NCI-H2196 (cell line): Measurements from ENCODE around the gene KMT2E.
"Not testable (repeated sequence)": the region's sequence is repeated elsewhere in the genome, so short reads cannot be mapped to it uniquely, and the experiment has no call there.

Experiments
- DNase-seq: peaks from one replicate; lab custom pipeline; 2025; ENCODE audit not compliant: unreplicated experiment; lab: John Stamatoyannopoulos, UW

KMT2E gene

DNA sequence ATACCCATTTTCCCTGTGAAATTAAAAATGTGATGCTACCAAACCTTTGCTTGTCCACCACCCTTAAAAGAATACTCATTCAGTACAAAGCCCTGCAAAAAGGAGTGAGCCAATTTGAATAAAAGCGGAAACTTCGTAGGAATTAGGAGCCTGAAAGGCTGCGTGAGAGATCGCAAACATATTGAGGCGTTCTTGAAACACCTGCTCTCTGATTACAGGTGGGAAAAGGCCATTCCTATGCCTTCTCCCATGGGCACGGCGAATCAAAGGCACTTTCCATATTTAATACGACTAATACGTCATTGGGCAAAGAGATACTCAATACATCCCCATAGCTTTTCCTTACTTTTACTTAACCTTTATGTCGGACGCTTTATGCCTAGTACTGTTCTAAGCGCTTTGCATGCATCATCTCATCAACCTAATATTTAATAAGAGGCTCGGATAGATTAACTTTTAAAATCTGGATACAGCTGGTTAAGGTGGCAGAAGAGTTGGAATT, 30.9 kb upstream of the KMT2E start:
- peak; percentile 37 for DNase-seq

DNA sequence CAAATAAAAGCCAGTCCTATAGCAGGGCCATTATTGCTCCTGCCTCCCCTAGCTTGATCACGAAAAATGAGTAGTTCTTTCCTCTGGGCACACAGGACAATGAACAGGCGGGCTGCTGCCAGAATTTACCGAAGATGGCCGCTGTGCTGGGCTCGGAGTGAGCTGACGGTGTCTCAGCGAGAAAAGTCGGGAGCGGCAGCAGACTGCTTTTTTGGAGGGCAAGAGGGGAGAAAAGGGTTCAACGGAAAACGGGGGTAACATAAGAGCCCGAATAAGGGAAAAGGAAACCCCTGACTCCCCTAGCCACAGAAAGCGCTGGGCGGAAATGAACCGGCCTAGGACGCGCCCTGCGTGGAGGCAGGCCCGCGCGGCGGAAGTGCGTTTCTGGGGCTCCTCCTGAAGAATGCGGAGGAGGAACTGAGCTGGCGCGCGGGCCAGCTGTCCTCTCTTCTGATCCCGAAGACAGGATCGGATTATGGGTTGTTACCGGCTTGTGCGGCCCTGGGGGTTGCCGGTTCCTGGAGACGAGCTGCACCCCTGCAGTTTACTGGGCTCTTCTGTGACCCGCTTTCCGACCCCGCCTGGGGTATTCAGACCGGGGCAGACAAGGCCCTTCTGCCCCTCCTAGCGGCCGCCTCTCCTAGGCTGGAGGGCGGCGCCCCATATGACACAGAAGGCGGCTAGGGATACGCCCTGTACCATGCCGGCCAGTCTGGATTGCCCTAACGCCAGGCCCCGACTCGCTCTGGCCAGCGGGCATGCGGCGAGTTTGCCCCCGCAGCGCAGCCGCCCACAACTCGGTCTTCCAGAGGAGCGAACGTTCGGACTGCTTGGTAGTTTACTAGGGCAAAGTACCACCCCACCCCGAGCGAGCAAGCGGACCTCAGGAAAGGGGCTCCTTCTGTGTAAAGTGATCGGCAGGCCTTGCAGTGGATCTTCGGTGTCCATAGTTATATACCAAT, 30.1 kb upstream of the KMT2E start:
- peak; percentile 91 for DNase-seq

DNA sequence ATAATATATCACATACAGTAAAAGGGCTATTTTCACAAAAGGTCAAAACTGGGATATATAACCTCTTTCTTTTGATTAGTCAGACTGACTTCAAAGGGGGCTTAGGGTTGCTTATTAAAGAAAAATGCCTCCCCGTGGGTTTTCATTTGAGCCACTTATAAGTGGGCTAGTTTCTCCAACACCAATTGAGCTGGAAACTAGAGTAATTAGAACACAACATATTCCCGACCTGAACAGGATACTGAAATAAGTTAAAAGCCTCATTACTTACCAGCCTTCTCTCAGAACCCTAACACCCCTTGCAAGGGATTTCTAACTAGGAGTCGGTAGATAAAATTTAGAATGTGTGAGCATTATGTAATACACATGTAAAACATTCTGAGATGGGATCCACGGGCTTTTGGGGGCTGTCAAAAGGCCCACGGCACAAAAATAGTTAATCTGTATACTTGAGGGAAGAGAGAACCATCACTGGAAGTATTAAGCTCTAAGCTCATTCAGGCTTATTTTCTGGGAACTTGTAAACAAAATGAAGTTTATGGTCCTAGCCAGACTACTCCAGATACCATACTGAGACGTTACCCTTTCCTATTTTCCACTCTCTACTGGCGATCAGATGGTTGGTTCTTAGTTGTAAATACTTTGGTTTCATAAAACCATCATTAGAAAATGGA, 29.3 kb upstream of the KMT2E start:
- DNase-seq, result no peak

DNA sequence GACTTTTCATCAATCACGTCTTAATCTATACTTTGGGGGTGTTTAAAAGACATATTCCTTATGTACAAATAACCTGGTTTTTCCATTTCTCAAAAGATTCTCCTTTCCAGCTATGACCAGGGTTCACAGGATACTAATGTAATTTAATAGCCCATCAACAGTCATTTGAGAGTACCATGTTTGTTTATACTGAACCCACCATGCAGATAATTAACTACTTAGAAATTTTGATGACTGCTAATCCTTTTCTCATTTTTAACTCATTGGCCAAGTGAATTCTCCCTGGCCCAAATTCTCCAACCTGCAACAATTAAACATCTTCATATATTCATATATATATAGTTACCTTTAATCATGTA, 28.8 kb upstream of the KMT2E start:
- DNase-seq, result no peak

DNA sequence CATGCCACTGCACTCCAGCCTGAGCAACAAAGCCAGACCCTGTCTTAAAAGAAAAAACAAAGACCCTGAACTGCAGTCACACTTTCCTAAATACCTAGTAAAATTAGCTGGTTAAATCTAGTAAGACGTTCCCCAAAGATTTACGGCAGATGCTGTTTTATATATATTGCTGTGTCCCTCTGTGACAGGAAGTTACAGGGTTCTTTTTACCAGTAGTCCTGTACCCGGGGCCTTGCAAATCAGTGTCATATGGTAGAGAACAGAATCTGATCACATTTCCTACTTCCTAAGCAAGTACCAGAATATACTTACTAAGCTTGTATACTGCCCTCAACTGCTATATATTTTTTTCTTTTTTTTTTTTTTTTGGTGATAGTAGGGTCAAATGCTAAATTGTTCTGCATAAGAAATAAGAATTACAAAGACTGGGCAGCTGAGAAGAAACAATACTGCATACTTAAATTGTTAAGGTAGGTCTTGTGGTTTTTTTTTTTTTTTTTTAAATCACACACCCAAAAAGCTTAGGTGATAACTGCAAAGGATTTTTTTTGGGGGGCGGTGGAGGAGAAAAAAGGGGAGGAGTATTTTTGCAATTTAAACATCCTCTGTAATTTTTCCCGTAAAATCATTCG, 27.3 kb upstream of the KMT2E start:
- DNase-seq, result no peak

DNA sequence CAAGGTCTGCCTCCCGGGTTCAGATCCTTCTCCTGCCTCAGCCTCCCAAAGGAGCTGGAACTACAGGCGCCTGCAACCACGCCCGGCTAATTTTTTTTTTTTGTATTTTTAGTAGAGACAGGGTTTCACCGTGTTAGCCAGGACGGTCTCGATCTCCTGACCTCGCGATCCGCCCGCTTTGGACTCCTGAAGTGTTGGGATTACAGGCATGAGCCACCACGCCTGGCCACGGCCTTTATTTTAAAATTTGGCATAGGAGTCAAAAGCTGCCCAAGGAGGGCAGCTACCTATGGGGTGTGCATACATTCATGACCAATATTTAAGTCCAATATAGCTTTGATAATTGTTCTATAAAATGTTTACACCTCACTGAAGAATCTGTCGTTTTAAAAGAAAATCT, 26.6 kb upstream of the KMT2E start:
- not testable (repeated sequence) for DNase-seq

DNA sequence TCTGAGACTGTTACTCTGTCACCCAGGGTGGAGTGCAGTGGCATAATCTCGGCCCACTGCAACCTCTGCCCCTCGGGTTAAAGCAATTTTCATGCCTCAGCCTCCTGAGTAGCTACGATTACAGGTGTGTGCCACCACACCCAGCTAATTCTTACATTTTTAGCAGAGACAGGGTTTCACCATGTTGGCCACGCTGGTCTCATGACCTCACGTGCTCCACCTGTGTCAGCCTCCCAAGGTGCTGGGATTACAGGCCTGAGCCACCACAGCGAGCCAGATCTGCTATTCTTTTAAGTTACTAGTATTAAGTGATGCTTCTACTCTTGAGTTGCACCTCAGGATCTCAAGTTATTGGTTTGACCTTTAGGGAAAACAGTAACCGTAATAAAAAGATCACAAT, 23.0 kb upstream of the KMT2E start:
- no peak for DNase-seq

DNA sequence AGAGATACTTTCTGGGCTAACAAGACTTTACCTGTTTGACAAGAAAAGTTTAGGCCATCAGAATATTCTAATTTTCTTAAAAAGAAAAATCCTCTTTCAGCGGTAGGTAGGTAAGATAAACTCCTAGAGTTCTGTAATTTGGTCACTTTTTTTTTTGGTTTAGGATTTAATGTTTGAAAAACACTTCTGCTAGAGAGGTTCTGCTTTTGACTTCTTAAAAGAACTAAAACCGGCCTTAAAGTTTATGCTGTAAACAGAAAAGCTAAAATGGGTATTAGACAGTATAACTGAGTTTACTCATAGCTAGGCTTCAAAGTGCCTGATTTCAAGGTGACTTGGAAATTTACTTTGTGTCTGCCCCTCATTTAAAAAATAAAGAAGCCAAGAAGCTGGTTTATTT, 21.7 kb upstream of the KMT2E start:
- DNase-seq, result no peak

DNA sequence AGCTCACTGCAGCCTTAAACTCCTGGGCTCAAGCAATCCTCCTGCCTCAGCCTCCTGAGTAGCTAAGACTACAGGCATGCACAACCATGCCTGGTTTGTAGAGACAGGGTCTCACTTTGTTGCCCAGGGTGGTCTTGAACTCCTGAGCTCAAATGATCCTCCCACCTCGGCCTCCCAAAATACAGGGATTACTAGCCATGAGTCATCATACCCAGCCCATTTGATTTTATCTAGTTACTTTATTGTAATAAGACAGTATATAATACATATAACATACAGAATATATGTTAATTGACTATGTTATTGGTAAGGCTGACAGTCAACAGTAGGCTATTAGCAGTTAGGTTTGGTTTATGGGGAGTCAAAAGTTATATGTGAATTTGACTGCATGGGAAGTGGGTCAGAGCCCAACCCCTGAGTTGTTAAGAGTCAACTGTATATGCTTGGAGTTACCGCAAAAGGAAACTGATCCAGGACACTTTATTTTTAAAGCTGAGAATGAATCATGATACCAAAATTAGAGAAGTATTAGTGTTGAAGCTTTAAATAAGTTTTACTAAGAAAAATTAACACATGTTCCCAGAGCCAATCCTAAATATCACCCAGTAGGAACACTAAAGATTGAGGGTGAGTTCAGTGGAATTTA, 20.7 kb upstream of the KMT2E start:
- no peak for DNase-seq

DNA sequence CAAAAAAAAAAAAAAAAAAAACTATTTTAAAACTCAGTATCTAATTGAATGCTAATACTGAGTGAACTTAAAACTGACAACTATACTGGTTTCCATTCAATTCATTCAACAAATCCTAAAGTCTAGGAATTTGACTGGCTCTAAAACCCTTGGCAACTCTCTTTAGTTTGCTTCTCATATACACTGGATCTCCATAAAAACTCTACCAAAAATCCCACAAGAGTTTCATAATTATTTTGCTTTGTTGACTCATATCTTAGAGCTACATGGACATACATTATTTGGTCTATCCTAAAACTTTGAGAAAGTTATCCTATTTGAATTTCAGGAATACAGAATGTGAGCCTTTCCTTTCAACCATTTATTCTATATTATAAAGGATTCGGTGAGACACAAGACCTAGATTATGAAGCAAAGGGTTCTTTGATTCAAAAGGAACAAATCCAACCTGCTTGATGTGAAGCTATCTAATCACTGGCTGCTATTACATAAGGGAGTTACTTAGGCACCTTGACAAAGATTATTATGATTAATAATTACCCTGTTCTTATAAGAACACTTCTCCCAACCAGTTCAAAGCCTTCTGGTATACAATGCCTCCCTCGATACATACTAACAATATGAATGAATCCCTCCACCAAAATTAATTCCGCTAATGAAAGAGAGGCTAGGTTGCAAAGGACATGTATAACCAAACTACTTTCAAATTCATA, 15.8 kb upstream of the KMT2E start:
- no peak for DNase-seq

DNA sequence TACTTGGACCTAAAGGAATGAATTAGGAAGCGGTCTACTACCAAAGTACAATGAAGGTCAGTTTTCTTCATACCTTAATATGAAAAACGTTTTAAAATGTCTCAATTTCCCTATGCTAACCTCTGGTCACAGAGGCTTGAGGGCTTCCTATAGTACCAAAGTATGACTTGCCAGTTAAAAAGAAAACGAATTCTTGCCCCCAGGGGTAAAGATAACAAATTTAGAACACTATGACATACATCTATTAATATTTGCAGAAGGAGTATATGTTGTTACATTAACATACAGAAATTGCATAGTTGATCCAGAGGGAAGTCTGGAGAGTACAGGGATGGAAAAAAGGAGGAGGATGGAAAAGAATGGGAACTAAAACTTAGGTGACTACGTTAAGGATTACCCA, 13.8 kb upstream of the KMT2E start:
- no peak for DNase-seq

DNA sequence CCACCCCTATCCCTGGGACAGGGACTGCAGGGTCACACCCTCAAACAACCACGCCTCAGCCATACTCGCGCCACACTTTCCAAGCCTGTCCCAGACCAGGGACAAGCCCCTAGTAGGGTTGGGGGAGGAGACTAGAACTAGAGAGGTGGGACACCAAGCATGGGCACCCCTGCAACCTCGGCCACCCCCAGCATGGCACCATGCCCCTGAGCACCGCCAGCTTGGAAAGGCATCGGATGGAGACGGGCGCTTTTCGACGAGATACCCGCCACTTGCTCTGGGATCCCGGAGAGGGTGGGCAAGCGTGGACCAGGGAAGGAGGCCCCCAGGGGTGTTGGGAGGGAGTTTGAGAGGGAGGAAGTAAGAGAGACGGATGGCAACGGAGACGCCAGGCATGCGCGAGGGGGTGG, 13.1 kb upstream of the KMT2E start:
- no peak for DNase-seq

DNA sequence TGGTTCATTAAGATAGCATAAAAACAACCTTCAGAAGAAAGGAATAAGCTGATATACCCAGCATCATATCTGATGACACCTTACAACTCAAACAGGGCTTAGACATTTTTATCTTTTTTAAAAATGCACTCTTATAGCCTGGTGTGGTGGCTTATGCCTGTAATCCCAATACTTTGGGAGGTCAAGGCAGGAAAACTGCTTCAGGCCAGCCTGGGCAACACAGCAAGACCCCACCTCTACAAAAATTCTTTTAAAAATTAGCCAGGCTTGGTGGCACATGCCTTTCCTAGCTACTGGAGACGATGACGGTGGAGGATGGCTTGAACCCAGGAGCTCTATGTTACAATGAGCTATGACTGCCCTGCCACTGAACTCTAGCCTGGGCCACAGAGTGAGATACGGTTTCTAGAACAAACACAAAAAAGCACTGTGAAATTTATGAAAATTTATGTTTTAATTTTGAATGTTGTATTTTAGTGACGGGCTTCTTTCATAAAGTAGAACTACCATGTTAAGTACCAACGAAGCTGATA, 12.3 kb upstream of the KMT2E start:
- no peak for DNase-seq

DNA sequence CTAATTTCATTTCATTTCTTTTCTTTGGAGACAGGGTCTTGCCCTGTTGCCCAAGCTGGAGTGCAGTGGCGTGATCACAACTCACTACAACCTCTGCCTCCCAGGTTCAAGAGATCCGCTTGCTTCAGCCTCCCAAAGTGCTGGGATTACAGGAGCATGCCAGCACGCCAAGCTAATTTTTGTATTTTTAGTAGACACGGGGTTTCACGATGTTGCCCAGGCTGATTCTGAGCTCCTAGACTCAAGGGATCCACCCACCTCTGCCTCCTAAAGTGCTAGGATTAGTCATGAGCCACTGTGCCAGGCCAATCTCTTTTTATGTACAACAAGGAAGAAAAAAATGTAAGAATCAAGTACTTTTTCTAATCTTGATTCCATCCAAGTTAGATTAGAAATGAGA, 10.7 kb upstream of the KMT2E start:
- no peak for DNase-seq

DNA sequence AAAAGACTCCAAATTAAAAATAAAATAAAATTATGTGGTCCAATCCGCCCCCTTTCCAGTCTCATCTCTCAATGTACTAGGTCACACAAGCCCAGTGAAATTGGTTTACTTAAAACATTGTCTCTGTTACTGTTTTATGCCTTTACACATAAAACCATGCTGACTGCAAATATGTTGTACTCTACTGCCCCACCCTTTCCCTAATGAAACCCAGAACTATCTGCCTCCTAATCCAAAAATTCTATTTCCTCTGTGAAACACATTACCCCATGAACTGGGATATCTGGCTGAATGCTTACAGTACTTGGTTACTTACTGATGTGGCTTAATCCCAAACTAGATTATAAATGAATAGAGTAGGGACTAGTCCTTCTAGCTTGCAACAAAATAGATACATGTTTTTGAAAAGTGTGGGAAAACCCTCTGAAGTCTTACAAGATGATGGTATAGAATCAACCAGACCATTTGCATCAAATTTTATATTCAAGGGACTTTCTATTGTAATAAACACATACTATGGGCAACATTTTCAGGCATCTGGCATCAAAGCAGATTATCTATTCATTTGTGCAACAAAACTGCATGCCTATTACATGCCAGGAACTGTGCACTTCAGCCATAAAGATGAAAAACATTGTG, 10.0 kb upstream of the KMT2E start:
- DNase-seq, result no peak

DNA sequence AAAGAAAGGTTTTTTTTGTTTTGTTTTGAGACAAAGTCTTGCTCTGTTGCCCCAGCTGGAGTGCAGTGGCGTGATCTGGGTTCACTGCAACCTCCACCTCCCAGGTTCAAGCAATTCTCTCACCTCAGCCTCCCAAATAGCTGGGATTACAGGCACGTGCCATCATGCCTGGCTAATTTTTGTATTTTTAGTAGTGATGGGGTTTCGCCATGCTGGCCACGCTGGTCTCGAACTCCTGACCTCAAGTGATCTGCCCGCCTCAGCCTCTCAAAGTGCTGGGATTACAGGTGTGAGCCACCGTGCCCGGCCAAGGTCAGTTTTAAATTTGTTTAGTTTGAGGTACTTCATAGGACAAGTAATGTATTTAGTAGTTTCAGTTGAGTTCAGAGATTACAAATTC, 9.0 kb upstream of the KMT2E start:
- DNase-seq, result not testable (repeated sequence)

DNA sequence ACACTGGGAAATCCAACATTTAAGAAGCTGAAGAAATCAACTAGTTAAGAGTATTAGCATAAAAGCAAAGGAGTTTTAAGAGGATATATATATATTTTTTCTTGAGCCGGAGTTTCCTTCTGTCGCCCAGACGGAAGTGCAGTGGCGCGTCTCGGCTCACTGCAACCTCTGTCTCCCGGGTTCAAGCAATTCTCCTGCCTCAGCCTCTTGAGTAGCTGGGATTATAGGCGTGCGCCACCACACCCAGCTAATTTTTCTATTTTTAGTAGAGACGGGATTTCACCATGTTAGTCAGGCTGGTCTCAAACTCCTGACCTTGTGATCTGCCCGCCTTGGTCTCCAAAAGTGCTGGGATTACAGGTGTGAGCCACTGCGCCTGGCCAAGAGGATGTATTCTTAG, 8.5 kb upstream of the KMT2E start:
- DNase-seq, result not testable (repeated sequence)

DNA sequence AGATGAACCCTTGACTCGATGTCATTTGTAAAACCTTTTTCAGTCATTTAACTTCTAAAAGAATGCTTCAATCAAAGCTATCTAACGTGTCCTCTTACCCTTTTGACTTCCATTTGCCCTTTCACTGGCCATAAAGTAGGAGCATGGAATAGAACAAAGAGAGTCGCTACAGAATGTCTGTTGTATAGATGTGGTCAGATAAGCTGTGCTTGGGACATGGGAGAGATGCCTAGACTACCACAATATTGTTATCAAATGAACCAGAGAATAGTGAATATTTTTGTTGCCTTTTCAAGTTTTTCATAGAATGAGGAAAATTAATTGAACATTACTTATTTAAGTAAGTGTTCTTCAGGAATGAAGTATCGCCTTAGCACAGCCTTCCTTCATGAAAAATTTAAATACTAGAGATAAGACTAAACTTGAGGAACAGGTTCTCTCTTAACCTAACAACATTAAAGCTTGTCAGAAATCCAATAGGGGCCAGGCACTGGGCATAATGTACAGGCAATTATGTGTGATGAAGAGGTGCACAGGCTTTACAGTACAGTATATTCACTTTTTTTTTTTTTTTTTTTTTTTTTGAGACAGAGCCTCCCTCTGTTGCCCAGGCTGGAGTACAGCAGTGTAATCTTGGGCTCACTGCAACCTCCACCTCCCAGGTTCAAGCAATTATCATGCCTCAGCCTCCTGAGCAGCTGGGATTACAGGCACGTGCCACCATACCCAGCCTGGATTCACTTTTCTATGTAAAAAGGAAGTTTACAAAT, 7.5 kb upstream of the KMT2E start:
- DNase-seq, result peak; percentile 19

DNA sequence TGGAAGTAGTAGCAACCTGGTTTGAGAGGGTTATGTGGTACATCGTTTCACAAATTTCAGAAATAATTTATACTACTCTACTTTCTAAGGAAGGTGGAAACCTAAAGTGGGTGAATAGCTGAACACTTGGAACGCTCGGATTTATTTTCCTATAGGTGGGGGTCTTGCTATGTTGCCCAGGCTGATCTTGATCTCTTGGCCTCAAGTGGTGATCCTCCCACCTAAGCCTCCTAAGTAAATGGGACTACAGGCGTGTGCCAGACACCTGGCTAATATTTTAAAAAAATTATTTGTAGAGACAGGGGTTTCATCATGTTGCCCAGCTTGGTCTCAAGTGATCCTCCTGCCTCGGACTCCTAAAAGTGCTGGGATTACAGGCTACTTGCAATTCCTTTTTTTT, 6.7 kb upstream of the KMT2E start:
- no peak for DNase-seq
